Kidney epithelial cell (primary cell): ENCODE measurements around the gene FBN1. TPM values are rescaled to one million over a fixed set of nuclear protein-coding genes. Genes with fewer than 3 reads are reported as not detected.

Source experiments
- DNase-seq: peaks from one replicate; pipeline ENCODE4 v3.0.0-alpha.2; 2010; ENCODE audit warnings: low read depth
- H3K27me3 ChIP-seq: 2 replicates; pipeline ENCODE4 v1.6.0; 2011; ENCODE audit warnings: low read length; ENCODE audit not compliant: control insufficient read depth, insufficient read depth
- H3K36me3 ChIP-seq: 2 replicates; pipeline ENCODE4 v1.5.1; 2011; ENCODE audit warnings: low read length; ENCODE audit not compliant: control insufficient read depth, insufficient read depth
- H3K4me3 ChIP-seq: 2 replicates; pipeline ENCODE4 v1.5.1; 2011; ENCODE audit warnings: low read depth, mild to moderate bottlenecking, control low read depth, low read length
- CTCF ChIP-seq: IDR thresholded peaks from 2 replicates; pipeline ENCODE4 v1.5.1; 2011; ENCODE audit warnings: mild to moderate bottlenecking, moderate library complexity, low read length, control low read depth, inconsistent platforms; ENCODE audit not compliant: insufficient read depth, poor library complexity, severe bottlenecking
- total RNA-seq: library from RNA; depleted of rRNA; stranded (reverse); fragments of >200 nt; gene quantifications from 2 replicates; pipeline ENCODE4 v1.2.3, GENCODE V29; 2015

The FBN1 gene
- total RNA-seq, 1 donor from 2014 or later, result 35.9 TPM

DNA sequence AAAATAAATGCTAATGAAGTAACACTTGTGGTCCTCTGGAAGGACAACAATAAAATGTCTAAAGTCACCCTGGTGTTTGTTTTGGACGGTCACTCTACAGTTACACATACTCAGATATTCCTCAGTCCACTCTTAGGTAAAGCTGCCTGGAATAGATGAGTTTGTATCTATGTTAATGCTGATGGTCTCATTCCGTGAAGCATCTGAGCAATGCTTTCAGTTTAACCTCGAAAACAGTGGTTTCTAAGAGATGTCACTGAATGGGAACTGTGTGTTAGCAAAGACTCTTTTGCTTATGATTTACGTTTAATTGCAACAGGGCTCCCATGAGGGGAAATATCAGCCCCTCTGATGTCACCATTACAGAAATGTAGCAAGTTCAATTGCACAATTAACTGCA, 49.1 kb downstream of the FBN1 start:
- DNase-seq, result no peak
- H3K27me3 ChIP-seq, result no peaks in the 10 kb centered on the region
- H3K4me3 ChIP-seq, result no peak overlapping the region
- TF ChIP-seq CTCF, result no peak
- no peaks in the 10 kb centered on the region for H3K36me3 ChIP-seq

DNA sequence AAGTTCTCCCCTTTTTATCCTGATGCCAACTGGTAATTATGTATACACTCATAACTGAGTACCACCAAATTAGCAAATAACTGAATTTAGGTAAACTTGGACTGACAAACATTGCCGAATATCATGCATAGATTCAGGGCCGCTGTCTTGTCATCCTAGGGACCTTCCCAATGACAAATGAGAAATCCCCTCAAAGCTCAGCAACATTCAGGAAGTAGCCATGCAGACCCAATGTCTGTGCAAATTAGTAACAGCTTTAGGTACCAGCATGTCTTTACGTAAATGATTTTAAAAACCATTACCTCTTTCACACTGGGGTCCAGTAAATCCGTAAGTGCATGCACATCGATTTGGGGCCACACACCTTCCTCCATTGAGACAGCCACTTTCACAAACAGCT, 49.5 kb downstream of the FBN1 start:
- H3K36me3 ChIP-seq, result no peaks in the 10 kb centered on the region
- no peaks in the 10 kb centered on the region for H3K27me3 ChIP-seq
- TF ChIP-seq CTCF, result no peak
- no peak for DNase-seq
- H3K4me3 ChIP-seq, result no peak overlapping the region

GRCh38 chr15:48592933-48593332, 52.6 kb downstream of the FBN1 start:
- H3K4me3 ChIP-seq, result no peak overlapping the region
- DNase-seq, result no peak
- no peak for TF ChIP-seq CTCF
- no peaks in the 10 kb centered on the region for H3K27me3 ChIP-seq
- no peaks in the 10 kb centered on the region for H3K36me3 ChIP-seq

DNA sequence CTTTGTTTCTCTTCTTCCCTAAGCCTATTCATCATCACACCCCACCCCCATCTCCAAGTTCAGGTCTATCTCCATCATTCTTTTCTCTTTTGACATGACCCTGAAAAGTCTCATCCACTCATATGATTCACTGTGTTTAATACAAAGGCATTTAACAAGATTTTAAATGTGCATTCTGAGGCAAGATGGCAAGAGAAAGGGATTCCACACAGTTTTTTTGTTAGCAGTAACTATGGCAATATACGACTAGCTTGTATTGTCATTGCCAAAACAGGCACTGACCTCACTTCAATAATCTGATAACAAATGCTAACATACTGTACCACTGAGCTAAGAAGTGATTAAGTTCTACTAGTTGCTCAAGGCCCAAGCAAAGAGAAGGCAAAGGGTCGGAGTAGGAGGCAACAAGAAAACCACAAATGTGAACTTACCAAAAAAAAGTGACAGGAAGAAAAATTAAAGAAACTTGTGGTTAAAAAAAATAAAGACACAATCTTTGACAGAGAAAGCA, 53.2 kb downstream of the FBN1 start:
- H3K36me3 ChIP-seq, result no peaks in the 10 kb centered on the region
- TF ChIP-seq CTCF, result no peak
- no peak overlapping the region for H3K4me3 ChIP-seq
- H3K27me3 ChIP-seq, result no peaks in the 10 kb centered on the region
- DNase-seq, result peak; percentile 37

- Histone ChIP-seq H3K27me3 (no peaks in the 10 kb centered on the region), H3K36me3 (no peaks in the 10 kb centered on the region), H3K4me3 (no peak overlapping the region)
- no peak for DNase-seq
- TF ChIP-seq CTCF, result no peak
Measured at GRCh38 chr15:48590723-48591122, 54.8 kb downstream of the FBN1 start.

GRCh38 chr15:48584812-48585563, 60.5 kb downstream of the FBN1 start:
- no peaks in the 10 kb centered on the region for H3K36me3 ChIP-seq
- no peak for TF ChIP-seq CTCF
- no peak overlapping the region for H3K4me3 ChIP-seq
- H3K27me3 ChIP-seq, result no peaks in the 10 kb centered on the region
- DNase-seq, result no peak
